Measurements from ENCODE around the gene NCKAP1.

NCKAP1 gene

DNA sequence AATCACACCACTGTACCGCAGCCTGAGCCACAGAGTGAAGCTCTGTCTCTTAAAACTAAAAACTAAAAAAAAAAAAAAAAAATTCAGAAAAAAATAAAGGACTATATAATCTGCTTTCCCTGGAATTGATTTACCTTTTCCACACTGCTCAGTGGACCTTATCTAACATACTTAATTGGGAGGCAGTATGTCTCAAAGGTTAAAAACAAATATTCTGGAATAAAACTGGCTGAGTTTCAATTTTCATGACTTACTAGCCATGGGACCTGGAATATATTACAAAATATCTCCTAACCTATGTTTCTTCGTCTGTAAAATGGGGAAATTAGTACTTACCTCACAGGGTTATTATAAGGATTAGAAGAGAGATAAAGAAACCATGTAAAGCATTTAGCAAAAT is 11.8 kb downstream of the NCKAP1 start:
- no peak overlapping the region for H3K4me3 ChIP-seq (replicated peaks; ENCODE audit: insufficient read depth, low read length)
- peaks cover 15% of the 10 kb centered on the region for H3K27me3 ChIP-seq (ENCODE audit: insufficient read depth, poor library complexity, severe bottlenecking)
- no peak overlapping the region for H3K27ac ChIP-seq (replicated peaks)
- DNase-seq (ENCODE audit: low read depth in 1 of 2, low spot score in 1 of 2): no peak
- no peak for TF ChIP-seq SPI1 (IDR thresholded peaks at IDR 0.05; ENCODE audit: borderline replicate concordance, low read depth)
- no peak for TF ChIP-seq POLR2AphosphoS5 (IDR thresholded peaks at IDR 0.05; ENCODE audit: low read depth)
- TF ChIP-seq, protein P1, sequence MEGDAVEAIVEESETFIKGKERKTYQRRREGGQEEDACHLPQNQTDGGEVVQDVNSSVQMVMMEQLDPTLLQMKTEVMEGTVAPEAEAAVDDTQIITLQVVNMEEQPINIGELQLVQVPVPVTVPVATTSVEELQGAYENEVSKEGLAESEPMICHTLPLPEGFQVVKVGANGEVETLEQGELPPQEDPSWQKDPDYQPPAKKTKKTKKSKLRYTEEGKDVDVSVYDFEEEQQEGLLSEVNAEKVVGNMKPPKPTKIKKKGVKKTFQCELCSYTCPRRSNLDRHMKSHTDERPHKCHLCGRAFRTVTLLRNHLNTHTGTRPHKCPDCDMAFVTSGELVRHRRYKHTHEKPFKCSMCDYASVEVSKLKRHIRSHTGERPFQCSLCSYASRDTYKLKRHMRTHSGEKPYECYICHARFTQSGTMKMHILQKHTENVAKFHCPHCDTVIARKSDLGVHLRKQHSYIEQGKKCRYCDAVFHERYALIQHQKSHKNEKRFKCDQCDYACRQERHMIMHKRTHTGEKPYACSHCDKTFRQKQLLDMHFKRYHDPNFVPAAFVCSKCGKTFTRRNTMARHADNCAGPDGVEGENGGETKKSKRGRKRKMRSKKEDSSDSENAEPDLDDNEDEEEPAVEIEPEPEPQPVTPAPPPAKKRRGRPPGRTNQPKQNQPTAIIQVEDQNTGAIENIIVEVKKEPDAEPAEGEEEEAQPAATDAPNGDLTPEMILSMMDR (IDR thresholded peaks at IDR 0.05; ENCODE audit: insufficient read depth, low read length): no peak
- no peak for TF ChIP-seq GABPA (IDR thresholded peaks at IDR 0.05; ENCODE audit: low read depth)
- TF ChIP-seq, protein P2, sequence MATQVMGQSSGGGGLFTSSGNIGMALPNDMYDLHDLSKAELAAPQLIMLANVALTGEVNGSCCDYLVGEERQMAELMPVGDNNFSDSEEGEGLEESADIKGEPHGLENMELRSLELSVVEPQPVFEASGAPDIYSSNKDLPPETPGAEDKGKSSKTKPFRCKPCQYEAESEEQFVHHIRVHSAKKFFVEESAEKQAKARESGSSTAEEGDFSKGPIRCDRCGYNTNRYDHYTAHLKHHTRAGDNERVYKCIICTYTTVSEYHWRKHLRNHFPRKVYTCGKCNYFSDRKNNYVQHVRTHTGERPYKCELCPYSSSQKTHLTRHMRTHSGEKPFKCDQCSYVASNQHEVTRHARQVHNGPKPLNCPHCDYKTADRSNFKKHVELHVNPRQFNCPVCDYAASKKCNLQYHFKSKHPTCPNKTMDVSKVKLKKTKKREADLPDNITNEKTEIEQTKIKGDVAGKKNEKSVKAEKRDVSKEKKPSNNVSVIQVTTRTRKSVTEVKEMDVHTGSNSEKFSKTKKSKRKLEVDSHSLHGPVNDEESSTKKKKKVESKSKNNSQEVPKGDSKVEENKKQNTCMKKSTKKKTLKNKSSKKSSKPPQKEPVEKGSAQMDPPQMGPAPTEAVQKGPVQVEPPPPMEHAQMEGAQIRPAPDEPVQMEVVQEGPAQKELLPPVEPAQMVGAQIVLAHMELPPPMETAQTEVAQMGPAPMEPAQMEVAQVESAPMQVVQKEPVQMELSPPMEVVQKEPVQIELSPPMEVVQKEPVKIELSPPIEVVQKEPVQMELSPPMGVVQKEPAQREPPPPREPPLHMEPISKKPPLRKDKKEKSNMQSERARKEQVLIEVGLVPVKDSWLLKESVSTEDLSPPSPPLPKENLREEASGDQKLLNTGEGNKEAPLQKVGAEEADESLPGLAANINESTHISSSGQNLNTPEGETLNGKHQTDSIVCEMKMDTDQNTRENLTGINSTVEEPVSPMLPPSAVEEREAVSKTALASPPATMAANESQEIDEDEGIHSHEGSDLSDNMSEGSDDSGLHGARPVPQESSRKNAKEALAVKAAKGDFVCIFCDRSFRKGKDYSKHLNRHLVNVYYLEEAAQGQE (IDR thresholded peaks at IDR 0.05; ENCODE audit: insufficient replicate concordance, low read depth): no peak

DNA sequence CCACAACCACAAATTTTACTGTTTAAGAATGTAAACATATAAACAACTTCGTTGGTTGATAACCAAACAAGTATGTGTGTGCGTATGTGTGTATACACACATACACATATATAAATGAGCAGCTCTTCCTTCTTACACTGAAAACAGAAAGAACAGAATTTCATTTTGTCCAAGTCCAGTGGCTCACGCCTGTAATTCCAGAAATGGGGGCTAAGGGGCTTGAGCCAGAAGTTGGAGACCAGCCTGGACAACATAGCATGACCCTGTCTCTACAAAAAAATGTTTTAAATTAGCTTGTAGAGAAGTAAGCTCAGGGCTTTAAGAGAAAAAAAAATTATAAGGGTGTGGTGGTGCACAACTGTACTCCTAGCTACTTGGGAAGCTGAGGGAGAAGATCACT is 12.3 kb downstream of the NCKAP1 start:
- no peak for DNase-seq (ENCODE audit: low read depth in 1 of 2, low spot score in 1 of 2)
- TF ChIP-seq SPI1 (IDR thresholded peaks at IDR 0.05; ENCODE audit: borderline replicate concordance, low read depth): no peak
- no peak for TF ChIP-seq POLR2AphosphoS5 (IDR thresholded peaks at IDR 0.05; ENCODE audit: low read depth)
- TF ChIP-seq, protein P2 (IDR thresholded peaks at IDR 0.05; ENCODE audit: insufficient replicate concordance, low read depth): no peak
- no peak for TF ChIP-seq GABPA (IDR thresholded peaks at IDR 0.05; ENCODE audit: low read depth)
- TF ChIP-seq, protein P1 (IDR thresholded peaks at IDR 0.05; ENCODE audit: insufficient read depth, low read length): no peak
- Histone ChIP-seq H3K27me3 (ENCODE audit: insufficient read depth, poor library complexity, severe bottlenecking) (peaks cover 11% of the 10 kb centered on the region), H3K4me3 (replicated peaks; ENCODE audit: insufficient read depth, low read length) (no peak overlapping the region), H3K27ac (replicated peaks) (no peak overlapping the region)

DNA sequence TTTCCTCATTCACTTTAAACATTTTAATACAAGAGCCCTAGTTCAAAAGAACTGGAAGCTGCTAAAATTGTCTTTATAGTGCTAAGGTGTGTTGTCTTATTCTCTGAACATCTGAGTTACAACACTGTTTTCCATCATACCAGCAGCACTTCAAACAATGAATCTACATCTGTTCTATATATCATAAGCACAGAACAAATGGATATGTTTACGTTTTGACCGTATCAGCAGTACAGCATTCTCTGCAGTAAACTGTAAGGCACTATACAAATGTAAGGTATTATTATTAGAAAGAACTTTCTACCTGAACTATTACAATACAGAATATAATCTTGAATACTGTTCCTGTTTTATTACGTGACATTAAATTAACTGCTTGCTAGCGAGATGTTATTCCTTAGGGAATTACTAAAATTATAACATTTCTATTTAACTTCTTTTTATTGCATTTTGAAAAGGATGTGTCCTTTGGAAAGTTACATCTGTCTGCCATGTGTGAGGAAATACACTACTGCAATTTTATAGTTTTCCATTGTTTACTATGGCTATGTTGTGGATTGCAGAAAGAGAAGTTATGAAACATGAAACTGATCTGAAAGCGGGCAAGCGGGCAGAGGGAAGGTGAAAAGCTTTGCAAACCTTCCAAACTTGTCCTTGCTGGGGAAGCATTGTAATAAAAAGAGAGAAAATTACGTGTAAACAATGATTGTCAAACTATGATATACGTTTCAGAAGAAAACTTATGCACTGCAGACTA is 13.7 kb downstream of the NCKAP1 start:
- no peak for DNase-seq (ENCODE audit: low read depth in 1 of 2, low spot score in 1 of 2)
- H3K4me3 ChIP-seq (replicated peaks; ENCODE audit: insufficient read depth, low read length): no peak overlapping the region
- TF ChIP-seq, protein P2 (IDR thresholded peaks at IDR 0.05; ENCODE audit: insufficient replicate concordance, low read depth): no peak
- TF ChIP-seq, protein P1 (IDR thresholded peaks at IDR 0.05; ENCODE audit: insufficient read depth, low read length): no peak
- TF ChIP-seq SPI1 (IDR thresholded peaks at IDR 0.05; ENCODE audit: borderline replicate concordance, low read depth) (no peak), GABPA (IDR thresholded peaks at IDR 0.05; ENCODE audit: low read depth) (no peak), POLR2AphosphoS5 (IDR thresholded peaks at IDR 0.05; ENCODE audit: low read depth) (no peak)
- H3K27me3 ChIP-seq (ENCODE audit: insufficient read depth, poor library complexity, severe bottlenecking): peaks cover 9% of the 10 kb centered on the region
- no peak overlapping the region for H3K27ac ChIP-seq (replicated peaks)
